Measurements from ENCODE around the gene VILL. TPM values are rescaled to one million over a fixed set of nuclear protein-coding genes. Genes with fewer than 3 reads are reported as not detected.
A peak's percentile ranks its signal among the peaks of the same experiment; 100 is the strongest.
"Not testable (repeated sequence)": the region's sequence is repeated elsewhere in the genome, so short reads cannot be mapped to it uniquely, and the experiment has no call there.

Gene VILL
- total RNA-seq, 1 donor from 2014 or later = 4.0 TPM

DNA sequence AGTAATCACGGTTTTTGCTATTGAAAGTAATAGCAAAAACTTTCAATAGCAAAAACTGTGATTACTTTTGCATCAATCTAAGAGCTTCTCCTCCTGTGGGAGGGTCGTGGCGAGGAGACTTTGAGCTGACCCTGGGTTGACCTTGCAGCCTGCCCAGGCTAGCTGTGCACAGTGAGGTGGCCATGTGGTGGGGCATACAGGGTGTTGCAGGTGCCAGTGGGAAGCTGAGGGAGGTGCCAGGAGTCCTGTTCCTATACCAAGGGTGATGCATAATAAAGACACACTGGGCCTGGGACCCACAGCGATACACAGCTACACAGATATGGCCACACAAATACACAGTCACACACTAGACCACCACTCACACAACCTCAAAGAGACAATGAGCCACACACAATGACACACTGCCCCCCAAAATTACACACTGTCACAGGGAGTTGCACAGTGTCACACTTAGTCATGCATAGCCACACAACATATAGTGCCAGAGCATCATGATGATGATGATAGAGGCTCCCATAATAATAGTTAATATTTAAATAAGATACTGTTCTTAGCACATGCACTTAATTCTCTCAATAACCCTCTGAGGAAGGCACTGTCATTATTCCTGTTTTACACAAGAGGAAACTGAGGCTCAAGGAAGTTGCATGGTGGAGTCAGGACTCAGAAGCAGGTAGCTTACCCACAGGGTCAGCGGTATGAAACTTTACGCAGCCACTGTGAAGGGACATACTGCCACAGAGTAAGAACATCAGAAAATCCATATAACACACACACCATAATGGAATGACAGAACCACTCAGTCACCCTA, 32.5 kb downstream of the VILL start:
- intact Hi-C loops (cut with DNase I) = no loop called here
- ATAC-seq (ENCODE audit: poor library complexity) (no peak), DNase-seq (no peak)

DNA sequence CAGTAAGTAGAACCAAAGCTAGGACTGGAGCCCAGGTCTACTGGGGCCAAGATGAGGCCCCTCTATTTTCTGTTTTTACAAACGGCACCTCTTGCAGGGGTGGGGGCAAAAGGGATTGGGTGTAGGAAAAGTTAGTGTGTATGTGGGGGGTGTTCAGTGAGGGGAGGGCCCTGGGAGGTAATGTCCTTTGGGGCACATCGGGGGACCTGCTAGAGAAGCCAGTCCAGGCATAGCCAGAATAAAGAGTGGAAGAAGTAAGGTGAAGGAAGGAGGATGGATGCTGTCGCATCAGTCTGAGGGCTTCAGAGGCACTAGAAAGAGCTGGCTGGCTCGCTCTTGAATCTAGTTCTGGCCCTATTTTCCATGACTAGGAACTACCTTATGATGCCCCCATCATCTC, 36.3 kb downstream of the VILL start:
- no peak for ATAC-seq (ENCODE audit: poor library complexity)
- DNase-seq = no peak
- intact Hi-C loops (cut with DNase I) = no loop called here

DNA sequence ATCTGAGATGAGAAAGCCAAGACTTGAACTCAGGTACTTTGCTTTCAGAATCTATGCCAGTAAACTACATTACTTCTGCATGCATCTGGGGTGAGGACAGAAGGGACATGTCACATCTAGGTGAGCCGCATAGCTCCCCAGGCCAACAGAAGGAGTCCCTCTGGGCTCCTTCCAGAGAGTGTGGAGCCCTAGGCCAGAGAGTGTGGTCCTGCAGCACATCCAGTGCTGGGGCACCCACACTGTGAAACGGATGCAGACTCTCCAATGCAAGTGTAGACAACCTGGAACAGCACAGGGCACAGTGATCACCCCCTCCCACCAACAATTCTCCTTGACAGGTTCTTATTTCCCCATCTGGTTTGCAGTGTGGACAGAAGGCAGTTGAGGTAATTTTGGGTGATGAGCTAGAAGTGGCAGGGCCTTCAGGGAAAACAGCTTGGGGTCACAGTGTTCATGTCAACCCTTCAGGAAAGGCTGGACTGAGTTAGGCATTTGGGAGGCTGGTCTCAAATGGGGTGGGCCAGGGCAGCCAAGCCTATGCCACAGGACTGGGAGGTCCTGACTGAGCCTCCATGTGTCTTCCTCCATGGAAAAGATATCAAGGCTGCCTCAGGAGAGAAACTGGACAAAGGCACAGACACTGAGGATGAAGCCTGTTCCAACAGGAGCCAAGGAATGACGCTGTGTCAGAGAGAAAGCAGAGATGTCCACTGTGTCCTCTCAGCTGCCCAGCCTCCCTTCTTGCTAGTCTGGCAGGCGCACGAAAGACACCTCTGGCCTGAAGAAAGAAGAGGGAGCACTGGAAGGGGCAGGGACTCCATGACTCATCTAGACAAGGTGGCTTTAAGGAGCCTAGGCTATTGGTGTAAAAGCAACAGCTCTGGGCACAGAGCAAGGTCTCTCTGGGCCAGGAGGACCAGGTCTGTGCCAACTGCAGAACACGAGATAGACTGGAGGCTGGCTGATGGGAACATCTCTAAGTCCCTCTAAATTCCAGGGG, 37.2 kb downstream of the VILL start:
- DNase-seq (peak; percentile 18), ATAC-seq (ENCODE audit: poor library complexity) (no peak)
- intact Hi-C loops (cut with DNase I) = no loop called here

DNA sequence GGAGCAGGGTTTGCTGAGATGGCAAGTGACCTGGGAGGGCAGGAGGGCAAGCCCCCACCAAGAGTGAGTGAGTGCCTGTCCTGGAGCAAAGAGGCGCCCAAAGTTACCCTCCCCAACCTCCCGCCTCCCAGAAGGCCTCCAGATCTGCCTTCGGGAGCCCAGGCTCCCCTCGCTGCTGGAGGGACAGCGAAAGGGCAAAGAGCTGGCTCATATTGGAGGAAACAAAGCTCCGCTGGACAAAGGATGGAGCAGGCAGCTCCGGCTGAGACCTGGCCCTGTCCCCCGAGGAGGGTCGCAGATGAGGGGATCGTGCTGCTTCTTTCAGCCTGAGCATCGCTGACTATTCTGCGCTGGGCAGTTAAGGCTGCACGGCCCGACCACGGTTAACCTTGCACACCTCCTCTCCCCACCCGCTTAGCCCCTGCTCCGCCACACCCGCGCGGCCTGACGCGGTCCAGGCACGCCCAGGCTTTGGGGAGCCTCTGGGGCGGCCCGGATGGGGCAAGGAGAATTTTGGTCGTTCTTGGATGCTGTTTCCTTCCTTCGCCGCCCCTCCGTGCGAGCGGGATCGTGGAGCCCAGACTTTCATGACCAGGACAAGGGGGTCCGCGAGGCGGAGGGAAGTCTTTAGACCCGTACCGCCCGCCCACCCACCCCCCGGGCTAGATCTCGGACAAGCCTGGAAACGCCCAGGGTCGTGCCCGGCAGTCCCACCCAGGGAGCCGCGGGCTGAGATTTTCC, 38.2 kb downstream of the VILL start:
- intact Hi-C loops (cut with DNase I) = no loop called here
- ATAC-seq (ENCODE audit: poor library complexity) = no peak
- DNase-seq = peak; percentile 56

DNA sequence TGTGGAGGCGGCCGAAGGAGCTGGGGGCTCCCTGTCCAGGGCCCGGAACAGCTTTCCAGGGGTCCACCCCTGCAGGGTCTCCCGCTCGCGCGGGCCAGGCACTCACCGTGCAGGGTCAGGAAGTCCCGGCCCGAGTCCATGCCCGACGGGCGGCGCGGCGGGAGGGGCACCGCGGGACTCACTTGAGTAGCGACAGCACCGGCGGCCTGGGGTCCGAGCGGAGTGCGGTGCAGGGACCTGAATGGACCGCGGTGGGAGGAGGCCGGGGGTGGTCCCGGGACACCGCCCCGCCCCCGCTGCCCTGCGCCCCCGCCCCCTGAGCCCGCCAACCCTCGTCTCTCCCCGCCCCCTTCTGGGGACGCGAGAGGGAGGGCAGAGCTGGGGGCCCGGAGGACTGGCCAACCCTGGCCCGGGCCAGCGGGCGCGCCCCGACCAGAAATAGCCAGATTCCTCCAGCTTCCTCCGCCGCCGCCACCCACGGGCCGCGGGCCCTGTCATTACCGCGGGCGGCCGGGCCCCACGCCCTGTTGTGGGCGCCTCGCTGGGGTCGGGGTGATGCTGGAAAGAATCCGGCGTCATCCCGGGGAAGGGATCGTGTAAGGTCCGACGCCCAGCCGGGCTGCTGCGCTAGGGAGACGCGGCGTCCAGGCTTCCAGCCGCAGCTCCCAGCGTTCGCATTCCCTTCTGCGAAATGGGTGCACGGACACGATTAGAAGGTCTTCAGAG, 39.0 kb downstream of the VILL start, which contains the start of gene PLCD1:
Gene PLCD1 (minus strand): TSS at position 243 of the 726 bp plus-strand sequence. CDS start 103 bp downstream, at position 140.
- peak; percentile 59 for ATAC-seq (ENCODE audit: poor library complexity)
- DNase-seq = peak; percentile 91
- intact Hi-C loops (cut with DNase I) = no loop called here

DNA sequence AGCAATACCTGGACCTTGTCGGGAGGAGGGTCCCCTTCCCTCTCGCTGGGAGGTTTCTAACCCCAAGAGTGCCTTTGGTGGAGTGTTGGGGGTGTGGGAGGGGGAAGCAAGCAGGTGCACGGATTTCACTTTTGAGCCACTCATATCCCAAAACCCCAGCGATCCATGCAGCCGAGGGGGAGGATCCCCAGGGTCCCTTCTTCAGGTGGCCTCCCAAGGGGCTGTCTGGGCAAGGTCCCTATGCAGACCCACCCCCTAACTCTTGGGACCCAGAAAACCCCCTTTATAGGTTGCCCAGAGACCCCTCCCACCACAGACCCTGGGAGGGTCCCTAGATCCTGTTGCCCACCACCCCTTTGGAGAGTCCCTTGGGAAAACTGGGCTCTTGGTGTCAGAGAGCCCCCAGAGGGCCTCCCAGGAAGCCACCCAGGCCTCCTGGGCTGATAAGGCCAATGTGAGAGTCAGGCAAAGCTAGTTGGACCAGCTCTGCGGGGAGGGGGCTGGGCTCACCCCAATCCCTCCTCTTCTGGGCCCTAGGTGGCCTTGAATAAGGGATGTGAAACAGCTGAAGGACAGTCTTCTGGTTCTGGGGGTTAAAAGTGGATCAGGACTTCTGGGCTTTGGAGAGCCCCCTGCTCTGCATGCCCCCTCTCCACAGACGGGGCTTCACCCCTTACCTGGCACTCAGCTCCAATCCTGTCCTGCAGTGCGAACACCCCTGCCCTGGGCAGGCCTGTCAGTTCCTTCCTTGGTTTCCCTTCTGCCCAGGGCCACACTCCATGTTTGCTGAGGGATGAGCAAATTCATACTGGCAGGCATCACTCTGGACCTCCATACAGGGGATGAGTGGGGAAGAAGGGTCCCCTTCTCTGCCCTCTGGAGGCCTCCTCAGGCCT, 39.8 kb downstream of the VILL start:
- ATAC-seq (ENCODE audit: poor library complexity) = no peak
- intact Hi-C loops (cut with DNase I) = no loop called here
- no peak for DNase-seq

DNA sequence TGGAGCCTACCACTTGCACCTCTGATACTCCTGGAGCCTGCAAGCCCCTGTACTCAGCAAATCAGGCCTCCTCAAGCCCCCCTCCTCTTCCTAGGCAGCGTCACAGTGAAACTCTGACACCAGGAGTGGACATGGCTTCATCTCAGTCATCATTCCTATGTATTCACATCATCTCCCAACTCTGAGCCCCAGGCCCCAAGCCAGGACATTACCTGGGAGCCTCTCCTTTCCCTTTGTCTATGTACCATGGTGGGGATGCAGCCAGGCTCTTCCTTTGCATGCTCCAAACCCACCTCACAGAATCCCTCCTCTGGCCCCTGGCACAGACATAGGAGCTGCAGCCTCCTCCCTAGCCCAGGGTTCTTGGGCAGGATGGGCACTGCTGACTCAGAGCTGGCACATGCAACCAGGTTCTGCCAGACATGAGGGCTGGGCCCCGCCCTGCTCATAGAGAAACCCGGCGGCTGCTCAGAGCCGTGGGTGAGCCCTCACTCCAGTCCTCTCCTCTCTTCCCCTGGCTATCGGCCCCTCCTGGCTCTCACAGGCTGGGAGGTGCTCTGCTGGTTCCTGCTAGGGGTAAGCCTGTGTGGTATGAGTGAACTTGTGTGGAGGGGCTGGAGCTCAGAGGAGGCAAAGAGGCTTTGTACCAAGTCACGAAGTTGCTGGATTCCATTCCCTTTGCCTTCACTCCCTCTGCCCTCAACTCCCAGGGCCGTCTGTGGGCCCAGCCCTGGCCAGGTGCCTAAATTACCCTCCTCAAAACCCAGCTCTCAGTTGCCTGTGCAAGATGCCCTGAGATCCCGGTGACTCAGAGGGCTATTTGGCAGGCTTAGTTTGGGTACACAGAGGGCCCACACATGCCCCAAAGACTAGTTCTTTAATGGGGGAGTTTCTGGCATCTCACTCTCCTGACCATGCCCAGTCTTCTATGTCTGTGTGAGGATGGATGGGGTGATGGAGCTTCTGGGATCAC, 40.7 kb downstream of the VILL start:
- DNase-seq (peak; percentile 65), ATAC-seq (ENCODE audit: poor library complexity) (no peak)
- intact Hi-C loops (cut with DNase I) = no loop called here

DNA sequence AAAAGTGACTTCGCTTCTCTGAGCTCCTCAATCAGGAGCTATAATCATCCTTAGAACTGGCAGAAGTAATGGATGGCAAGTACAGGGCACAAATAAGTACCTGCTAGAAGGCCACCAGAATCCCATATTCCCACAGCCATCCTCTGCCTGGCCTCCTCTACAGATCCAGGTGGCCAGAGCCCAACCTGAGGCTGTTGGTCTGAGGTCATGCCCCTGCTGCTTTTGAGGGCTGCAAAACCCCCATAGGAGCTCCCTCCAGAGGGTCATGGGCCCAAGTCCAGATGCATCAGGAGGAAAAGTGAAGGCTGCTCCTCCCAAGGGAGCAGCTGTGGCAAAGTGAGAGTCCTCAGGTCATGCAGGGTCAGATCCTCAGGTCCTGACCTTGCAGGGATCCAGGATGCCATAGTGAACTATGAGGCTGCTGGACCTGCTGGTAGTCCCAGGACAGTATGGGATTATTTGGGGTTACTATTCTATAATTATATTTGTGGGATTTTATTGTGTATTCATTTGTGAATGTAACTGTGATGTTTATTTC, 41.8 kb downstream of the VILL start:
- ATAC-seq (ENCODE audit: poor library complexity) = no peak
- DNase-seq = no peak
- intact Hi-C loops (cut with DNase I) = no loop called here

DNA sequence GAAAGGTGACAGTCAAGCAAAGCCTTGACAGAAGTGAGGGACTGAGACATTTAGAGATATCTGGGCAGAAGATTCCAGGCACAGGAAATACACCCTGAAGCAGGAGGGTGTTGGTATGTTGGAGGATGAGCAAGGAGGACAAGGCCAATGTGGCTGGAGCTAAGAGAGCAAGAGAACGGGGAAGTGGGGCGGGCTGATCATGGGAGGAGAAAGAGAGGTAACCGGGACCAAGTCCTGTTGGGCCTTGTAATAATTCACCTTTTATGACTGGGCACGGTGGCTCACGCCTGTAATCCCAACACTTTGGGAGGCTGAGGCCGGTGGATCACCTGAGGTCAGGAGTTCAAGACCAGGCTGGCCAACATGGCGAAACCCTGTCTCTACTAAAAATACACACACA, 43.0 kb downstream of the VILL start:
- ATAC-seq (ENCODE audit: poor library complexity); DNase-seq; intact Hi-C loops (cut with DNase I): not testable (repeated sequence)

DNA sequence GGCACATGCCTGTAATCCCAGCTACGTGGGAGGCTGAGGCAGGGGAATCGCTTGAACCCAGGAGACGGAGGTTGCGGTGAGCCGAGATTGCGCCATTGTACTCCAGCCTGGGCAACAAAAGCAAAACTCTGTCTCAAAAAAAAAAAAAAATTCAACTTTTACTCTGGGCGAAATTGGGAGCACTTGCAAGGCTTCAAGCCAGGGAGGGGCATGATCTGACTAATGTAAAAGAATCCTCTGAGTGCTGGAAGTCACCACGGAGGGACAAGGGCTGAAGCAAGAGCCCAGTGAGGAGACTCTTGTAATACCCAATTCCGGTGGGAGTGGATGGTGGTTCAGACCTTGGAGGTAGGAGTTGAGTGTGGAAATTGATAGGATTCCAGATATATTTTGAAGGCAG, 43.7 kb downstream of the VILL start:
- DNase-seq; intact Hi-C loops (cut with DNase I); ATAC-seq (ENCODE audit: poor library complexity): not testable (repeated sequence)

DNA sequence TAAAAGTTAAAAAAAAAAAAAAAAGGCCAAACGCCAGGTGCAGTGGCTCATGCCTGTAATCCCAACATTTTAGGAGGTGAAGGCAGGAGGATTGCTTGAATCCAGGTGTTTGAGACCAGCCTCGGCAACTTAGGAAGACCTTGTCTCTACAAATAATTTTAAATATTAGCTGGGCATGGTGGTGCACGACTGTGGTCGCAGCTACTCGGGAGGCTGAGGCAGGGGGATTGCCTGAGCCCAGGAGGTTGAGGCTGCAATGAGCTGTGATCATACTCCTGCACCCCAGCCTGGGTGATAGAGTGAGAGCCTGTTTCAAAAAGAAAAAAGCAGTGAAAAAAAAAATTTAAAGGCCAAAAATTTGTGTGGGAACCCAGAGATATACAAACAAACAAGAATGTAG, 45.7 kb downstream of the VILL start:
- no peak for ATAC-seq (ENCODE audit: poor library complexity)
- no peak for DNase-seq
- intact Hi-C loops (cut with DNase I) = no loop called here

DNA sequence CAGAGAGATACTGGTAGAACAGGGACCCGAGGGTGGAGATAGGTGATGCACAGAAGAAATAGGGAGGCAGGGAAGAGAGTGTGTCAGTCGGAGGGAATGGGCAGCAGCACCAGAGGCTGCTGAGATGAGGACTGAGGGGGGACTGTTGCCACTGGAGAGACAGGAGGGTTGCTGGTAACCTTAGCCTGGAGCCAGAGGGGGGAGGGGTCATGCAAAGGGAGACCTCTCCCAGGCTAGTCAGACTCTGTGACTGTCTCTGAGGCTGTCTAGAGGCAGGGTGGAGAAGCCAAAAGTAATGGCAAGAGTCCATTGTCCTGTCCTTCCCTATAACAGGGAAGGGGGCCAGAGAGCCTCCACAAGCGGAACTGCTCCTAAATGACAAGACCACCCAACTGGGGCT, 46.3 kb downstream of the VILL start:
- ATAC-seq (ENCODE audit: poor library complexity) = no peak
- no peak for DNase-seq
- intact Hi-C loops (cut with DNase I) = no loop called here

DNA sequence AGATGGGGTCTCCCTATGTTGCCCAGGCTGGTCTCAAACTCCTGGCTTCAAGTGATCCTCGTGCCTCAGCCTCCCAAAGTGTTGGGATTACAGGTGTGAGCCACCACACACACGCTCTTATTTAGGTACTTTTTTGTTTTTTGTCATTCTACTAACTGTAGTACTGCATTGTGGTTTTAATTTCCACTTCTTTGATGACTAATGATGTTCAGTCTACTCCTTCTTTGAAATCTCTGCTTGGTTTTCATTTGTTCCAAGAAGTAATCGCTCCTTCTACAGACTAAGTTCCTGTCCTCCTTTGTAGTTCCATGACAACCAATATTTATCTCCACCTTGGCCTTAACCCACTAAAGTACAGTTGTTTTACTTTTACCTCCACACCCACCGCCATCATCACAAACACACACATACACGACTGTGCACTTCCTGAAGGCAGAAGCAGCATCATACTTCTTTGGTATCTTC, 47.9 kb downstream of the VILL start:
- intact Hi-C loops (cut with DNase I) = no loop called here
- DNase-seq (no peak), ATAC-seq (ENCODE audit: poor library complexity) (no peak)

DNA sequence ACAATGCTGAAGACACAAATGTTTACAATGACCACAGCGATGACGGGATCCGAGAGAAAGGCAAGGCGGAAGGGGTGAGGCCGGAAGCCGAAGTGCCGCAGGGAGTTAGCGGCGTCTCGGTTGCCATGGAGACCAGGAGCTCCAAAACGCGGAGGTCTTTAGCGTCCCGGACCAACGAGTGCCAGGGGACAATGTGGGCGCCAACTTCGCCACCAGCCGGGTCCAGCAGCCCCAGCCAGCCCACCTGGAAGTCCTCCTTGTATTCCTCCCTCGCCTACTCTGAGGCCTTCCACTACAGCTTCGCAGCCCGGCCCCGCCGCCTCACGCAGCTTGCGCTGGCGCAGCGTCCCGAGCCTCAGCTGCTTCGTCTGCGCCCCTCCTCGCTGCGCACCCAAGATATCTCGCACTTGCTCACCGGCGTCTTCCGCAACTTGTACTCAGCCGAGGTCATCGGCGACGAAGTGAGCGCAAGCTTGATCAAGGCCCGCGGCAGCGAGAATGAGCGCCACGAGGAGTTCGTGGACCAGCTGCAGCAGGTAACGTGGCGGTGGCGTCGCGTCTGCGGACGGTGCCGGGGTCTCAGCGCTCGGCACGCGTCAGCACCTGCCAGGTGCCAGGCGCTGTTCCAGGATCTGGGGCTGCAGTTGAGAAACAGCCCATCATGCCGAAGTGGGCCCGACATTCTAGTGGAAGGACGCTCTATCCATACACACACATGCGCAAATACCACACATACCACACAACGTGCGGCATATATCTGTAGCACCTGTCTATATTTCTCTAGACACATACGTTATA, 48.7 kb downstream of the VILL start, which contains the start of gene DLEC1:
Gene DLEC1 (plus strand): TSS at position 108 of the 798 bp plus-strand sequence. CDS start 18 bp downstream, at position 126.
- DNase-seq (peak; percentile 87), ATAC-seq (ENCODE audit: poor library complexity) (peak; percentile 83)
- intact Hi-C loops (cut with DNase I) = no loop called here

DNA sequence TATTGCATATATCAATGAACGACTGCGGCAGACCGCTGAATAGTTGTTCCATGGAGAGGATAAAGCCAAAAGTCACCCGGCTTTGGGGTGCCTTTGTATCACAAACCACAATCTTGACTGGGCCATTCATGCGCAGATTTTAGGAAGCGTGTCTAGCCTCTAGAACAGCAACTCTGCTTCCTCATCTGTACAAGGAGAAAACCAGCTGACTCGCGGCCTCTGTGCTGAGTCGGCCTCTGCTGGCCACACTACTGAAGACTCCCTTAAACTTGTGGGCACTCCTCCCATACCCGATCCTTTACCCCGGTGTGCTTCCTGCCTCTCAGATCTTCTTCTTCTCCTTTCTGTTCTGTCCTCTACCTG, 49.3 kb downstream of the VILL start:
- DNase-seq (peak; percentile 83), ATAC-seq (ENCODE audit: poor library complexity) (peak; percentile 94)
- intact Hi-C loops (cut with DNase I) = no loop called here

All from Right ventricle myocardium superior (tissue), 1 donor.